ENCODE data around the gene COQ9. TPM values are rescaled to one million over a fixed set of nuclear protein-coding genes. Genes with fewer than 3 reads are reported as not detected.
"Not testable (repeated sequence)": the region's sequence is repeated elsewhere in the genome, so short reads cannot be mapped to it uniquely, and the experiment has no call there.

Gene COQ9
- total RNA-seq, 4 donors from 2014 or later: 113 to 154 (median 148) TPM

GRCh38 chr16:57493767-57494166 lies 46.5 kb downstream of the COQ9 start:
- Histone ChIP-seq H3K36me3 (no peaks in the 10 kb centered on the region), H3K27ac (no peak overlapping the region), H3K27me3 (no peaks in the 10 kb centered on the region), H3K4me3 (no peak overlapping the region), H3K4me1 (no peaks in the 10 kb centered on the region), H3K9me3 (no peaks in the 10 kb centered on the region)
- DNase-seq: no peak
- TF ChIP-seq POLR2A (IDR thresholded peaks at IDR 0.05): no peak
- TF ChIP-seq CTCF (IDR thresholded peaks at IDR 0.05): no peak
- no peak for TF ChIP-seq EP300 (IDR thresholded peaks at IDR 0.05; ENCODE audit: low read depth)
- TF ChIP-seq POLR2AphosphoS5 (IDR thresholded peaks at IDR 0.05): no peak
- 91% methylated on average over 4 of the region's 4 CpGs; no CpG with 5 or more reads in 1 of the 2 donors for WGBS, 2 donors (ENCODE audit: low coverage in 1 of 2)
- intact Hi-C loops (cut with DNase I; ENCODE audit: low total_unique reads) (no loop called here), in situ Hi-C loops (cut with MboI; ENCODE audit: low pct_ligation_motif_present in 1 of 4, low pct_unique_long_range_greater_than_20kb in 1 of 4, low sequenced_read_pairs in 3 of 4) (no loop called here)

GRCh38 chr16:57497121-57497520 lies 49.8 kb downstream of the COQ9 start:
- DNase-seq: no peak
- in situ Hi-C loops (cut with MboI; ENCODE audit: low pct_ligation_motif_present in 1 of 4, low pct_unique_long_range_greater_than_20kb in 1 of 4, low sequenced_read_pairs in 3 of 4) (no loop called here), intact Hi-C loops (cut with DNase I; ENCODE audit: low total_unique reads) (no loop called here)
- TF ChIP-seq POLR2AphosphoS5 (IDR thresholded peaks at IDR 0.05) (no peak), POLR2A (IDR thresholded peaks at IDR 0.05) (no peak)
- 77% methylated on average over 13 of the region's 13 CpGs; no CpG with 5 or more reads in 1 of the 2 donors for WGBS, 2 donors (ENCODE audit: low coverage in 1 of 2)
- Histone ChIP-seq H3K4me3 (no peak overlapping the region), H3K4me1 (no peaks in the 10 kb centered on the region), H3K9me3 (no peaks in the 10 kb centered on the region), H3K27me3 (no peaks in the 10 kb centered on the region), H3K36me3 (no peaks in the 10 kb centered on the region), H3K27ac (no peak overlapping the region)

GRCh38 chr16:57498031-57498430 lies 50.8 kb downstream of the COQ9 start:
- intact Hi-C loops (cut with DNase I; ENCODE audit: low total_unique reads) (no loop called here), in situ Hi-C loops (cut with MboI; ENCODE audit: low pct_ligation_motif_present in 1 of 4, low pct_unique_long_range_greater_than_20kb in 1 of 4, low sequenced_read_pairs in 3 of 4) (no loop called here)
- H3K4me1 ChIP-seq: no peaks in the 10 kb centered on the region
- no peaks in the 10 kb centered on the region for H3K36me3 ChIP-seq
- no peaks in the 10 kb centered on the region for H3K27me3 ChIP-seq
- DNase-seq: no peak
- no peak overlapping the region for H3K4me3 ChIP-seq
- no peak overlapping the region for H3K27ac ChIP-seq
- TF ChIP-seq EP300 (IDR thresholded peaks at IDR 0.05; ENCODE audit: low read depth) (no peak), POLR2AphosphoS5 (IDR thresholded peaks at IDR 0.05) (no peak), CTCF (IDR thresholded peaks at IDR 0.05) (no peak), POLR2A (IDR thresholded peaks at IDR 0.05) (no peak)
- no peaks in the 10 kb centered on the region for H3K9me3 ChIP-seq
- WGBS, 2 donors (ENCODE audit: low coverage in 1 of 2): 87% methylated on average over 3 of the region's 4 CpGs; no CpG with 5 or more reads in 1 of the 2 donors

GRCh38 chr16:57499941-57500340 lies 52.7 kb downstream of the COQ9 start:
- DNase-seq; H3K27me3 ChIP-seq; H3K9me3 ChIP-seq; H3K4me1 ChIP-seq; H3K27ac ChIP-seq; intact Hi-C loops (cut with DNase I; ENCODE audit: low total_unique reads); in situ Hi-C loops (cut with MboI; ENCODE audit: low pct_ligation_motif_present in 1 of 4, low pct_unique_long_range_greater_than_20kb in 1 of 4, low sequenced_read_pairs in 3 of 4); H3K36me3 ChIP-seq; H3K4me3 ChIP-seq: not testable (repeated sequence)
- WGBS, 2 donors (ENCODE audit: low coverage in 1 of 2): 93% methylated on average over 11 of the region's 11 CpGs; no CpG with 5 or more reads in 1 of the 2 donors

- Histone ChIP-seq H3K9me3 (no peaks in the 10 kb centered on the region), H3K27me3 (no peaks in the 10 kb centered on the region), H3K4me1 (no peaks in the 10 kb centered on the region), H3K4me3 (no peak overlapping the region), H3K27ac (no peak overlapping the region), H3K36me3 (no peaks in the 10 kb centered on the region)
- in situ Hi-C loops (cut with MboI; ENCODE audit: low pct_ligation_motif_present in 1 of 4, low pct_unique_long_range_greater_than_20kb in 1 of 4, low sequenced_read_pairs in 3 of 4): no loop called here
- TF ChIP-seq POLR2A (IDR thresholded peaks at IDR 0.05): no peak
- no peak for TF ChIP-seq CTCF (IDR thresholded peaks at IDR 0.05)
- TF ChIP-seq POLR2AphosphoS5 (IDR thresholded peaks at IDR 0.05): no peak
- no peak for TF ChIP-seq EP300 (IDR thresholded peaks at IDR 0.05; ENCODE audit: low read depth)
- no peak for DNase-seq
- intact Hi-C loops (cut with DNase I; ENCODE audit: low total_unique reads): no loop called here
- 67% methylated on average over 9 of the region's 9 CpGs; no CpG with 5 or more reads in 1 of the 2 donors for WGBS, 2 donors (ENCODE audit: low coverage in 1 of 2)
These were observed 53.4 kb downstream of the COQ9 start for GRCh38 chr16:57500578-57501111.

Measured in transverse colon (tissue), 4 donors.